ENCODE results near the gene GINS3. TPM values are rescaled to one million over a fixed set of nuclear protein-coding genes. Genes with fewer than 3 reads are reported as not detected.

Gene GINS3
- total RNA-seq, 4 donors from 2014 or later: 2.6 to 9.6 (median 6.8) TPM

DNA sequence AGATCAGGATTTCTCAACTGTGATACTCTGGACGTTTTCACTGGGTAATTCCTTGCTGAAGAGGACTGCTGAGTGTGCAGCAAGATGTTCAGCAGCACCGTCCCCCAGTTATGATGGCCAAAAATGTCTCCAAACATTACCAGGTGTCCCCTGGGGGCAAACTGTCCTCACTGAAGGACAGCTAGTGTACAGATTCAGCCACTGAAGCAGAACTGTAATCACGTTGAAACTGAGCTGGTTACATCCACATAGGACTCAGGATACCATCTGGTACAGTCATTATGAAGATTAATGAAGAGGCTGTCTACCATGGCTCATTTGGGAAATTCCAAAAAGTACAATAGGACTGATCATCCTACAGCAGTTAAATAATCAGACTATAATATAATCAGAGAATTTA lies 43.3 kb upstream of the GINS3 start:
- Histone ChIP-seq H3K36me3 (no peaks in the 10 kb centered on the region), H3K27me3 (peaks cover 5% of the 10 kb centered on the region), H3K4me1 (no peaks in the 10 kb centered on the region), H3K9me3 (no peaks in the 10 kb centered on the region), H3K27ac (no peak overlapping the region), H3K4me3 (no peak overlapping the region)
- TF ChIP-seq POLR2AphosphoS5 (IDR thresholded peaks at IDR 0.05): no peak
- TF ChIP-seq, protein P1, sequence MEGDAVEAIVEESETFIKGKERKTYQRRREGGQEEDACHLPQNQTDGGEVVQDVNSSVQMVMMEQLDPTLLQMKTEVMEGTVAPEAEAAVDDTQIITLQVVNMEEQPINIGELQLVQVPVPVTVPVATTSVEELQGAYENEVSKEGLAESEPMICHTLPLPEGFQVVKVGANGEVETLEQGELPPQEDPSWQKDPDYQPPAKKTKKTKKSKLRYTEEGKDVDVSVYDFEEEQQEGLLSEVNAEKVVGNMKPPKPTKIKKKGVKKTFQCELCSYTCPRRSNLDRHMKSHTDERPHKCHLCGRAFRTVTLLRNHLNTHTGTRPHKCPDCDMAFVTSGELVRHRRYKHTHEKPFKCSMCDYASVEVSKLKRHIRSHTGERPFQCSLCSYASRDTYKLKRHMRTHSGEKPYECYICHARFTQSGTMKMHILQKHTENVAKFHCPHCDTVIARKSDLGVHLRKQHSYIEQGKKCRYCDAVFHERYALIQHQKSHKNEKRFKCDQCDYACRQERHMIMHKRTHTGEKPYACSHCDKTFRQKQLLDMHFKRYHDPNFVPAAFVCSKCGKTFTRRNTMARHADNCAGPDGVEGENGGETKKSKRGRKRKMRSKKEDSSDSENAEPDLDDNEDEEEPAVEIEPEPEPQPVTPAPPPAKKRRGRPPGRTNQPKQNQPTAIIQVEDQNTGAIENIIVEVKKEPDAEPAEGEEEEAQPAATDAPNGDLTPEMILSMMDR (IDR thresholded peaks at IDR 0.05): no peak
- no peak for TF ChIP-seq EP300 (IDR thresholded peaks at IDR 0.05)
- no peak for TF ChIP-seq POLR2A (IDR thresholded peaks at IDR 0.05)
- DNase-seq (ENCODE audit: low spot score in 2 of 2): no peak
- 35% methylated on average over 3 of the region's 3 CpGs for WGBS

DNA sequence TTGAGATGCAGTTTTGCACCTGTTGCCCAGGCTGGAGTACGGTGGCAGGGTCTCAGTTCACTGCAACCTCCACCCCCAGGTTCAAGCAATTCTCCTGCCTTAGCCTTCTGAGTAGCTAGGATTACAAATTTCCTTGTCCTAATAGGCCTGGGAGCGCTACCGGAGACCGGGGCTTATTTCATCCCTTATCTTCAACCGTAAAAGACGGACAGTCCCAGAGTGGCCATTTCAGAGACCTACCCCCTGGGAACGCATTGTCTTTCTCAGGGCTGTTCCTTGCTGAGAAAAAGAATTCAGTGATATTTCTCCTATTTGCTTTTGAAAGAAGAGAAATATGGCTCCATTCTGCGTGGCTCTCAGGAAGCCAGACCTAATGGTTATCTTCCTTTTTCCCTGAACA lies 39.6 kb upstream of the GINS3 start:
- Histone ChIP-seq H3K36me3 (no peaks in the 10 kb centered on the region), H3K9me3 (no peaks in the 10 kb centered on the region), H3K27ac (no peak overlapping the region), H3K27me3 (peaks cover 5% of the 10 kb centered on the region), H3K4me1 (no peaks in the 10 kb centered on the region), H3K4me3 (no peak overlapping the region)
- TF ChIP-seq EP300 (IDR thresholded peaks at IDR 0.05) (no peak), POLR2A (IDR thresholded peaks at IDR 0.05) (no peak), POLR2AphosphoS5 (IDR thresholded peaks at IDR 0.05) (no peak)
- TF ChIP-seq, protein P1 (IDR thresholded peaks at IDR 0.05): no peak
- DNase-seq (ENCODE audit: low spot score in 2 of 2): no peak
- WGBS: 71% methylated on average over 8 of the region's 8 CpGs

DNA sequence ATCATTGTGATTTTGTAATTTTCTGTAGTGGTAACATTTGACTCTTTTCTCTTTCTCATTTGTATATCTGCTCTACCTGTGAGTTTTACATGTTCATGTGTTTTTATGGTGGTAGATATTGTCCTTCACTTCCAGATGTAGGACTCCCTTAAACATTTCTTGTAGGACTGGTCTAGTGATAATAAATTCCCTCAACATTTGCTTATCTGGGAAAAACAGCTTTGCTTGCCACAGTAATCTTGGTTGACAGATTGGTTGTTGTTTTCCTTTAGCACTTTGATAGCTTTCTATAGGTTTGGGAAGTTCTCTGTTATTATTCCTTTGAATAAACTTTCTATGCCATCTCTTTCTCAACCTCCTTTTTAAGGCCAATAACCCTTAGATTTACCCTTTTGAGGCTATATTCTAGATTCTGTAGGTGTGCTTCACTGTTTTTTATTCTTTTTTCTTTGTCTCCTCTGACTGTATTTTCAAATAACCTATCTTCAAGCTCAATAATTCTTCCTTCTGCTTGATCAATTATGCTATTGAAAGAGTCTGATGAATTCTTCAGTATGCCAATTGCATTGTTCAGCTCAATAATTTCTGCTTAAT lies 32.1 kb upstream of the GINS3 start:
- Histone ChIP-seq H3K4me1 (no peaks in the 10 kb centered on the region), H3K27me3 (peaks cover under 1% of the 10 kb centered on the region), H3K36me3 (no peaks in the 10 kb centered on the region), H3K9me3 (no peaks in the 10 kb centered on the region), H3K27ac (no peak overlapping the region), H3K4me3 (no peak overlapping the region)
- TF ChIP-seq POLR2A (IDR thresholded peaks at IDR 0.05) (no peak), EP300 (IDR thresholded peaks at IDR 0.05) (no peak), POLR2AphosphoS5 (IDR thresholded peaks at IDR 0.05) (no peak)
- TF ChIP-seq, protein P1 (IDR thresholded peaks at IDR 0.05): no peak
- DNase-seq (ENCODE audit: low spot score in 2 of 2): no peak

DNA sequence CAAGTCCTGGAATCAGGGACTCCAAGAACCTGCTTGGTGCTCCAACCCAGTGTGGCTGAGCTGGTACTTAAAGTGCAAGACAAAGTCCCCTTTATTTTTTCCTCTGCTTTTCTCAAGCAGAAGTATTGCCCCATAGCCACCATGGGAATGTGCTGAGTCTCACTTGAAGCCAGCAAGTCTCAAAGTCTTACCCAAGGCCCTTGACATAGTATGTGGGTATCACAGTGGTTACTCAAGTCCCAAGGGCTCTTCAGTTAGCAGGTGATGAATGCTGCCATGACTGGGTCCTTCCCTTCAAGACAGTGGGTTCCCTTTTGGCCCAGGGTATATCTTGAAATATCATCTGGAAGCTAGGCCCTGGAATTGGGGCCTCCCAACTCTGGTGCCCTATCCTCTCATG lies 30.5 kb upstream of the GINS3 start:
- Histone ChIP-seq H3K36me3 (no peaks in the 10 kb centered on the region), H3K4me1 (no peaks in the 10 kb centered on the region), H3K4me3 (no peak overlapping the region), H3K27ac (no peak overlapping the region), H3K9me3 (no peaks in the 10 kb centered on the region), H3K27me3 (peaks cover 4% of the 10 kb centered on the region)
- DNase-seq (ENCODE audit: low spot score in 2 of 2): no peak
- no peak for TF ChIP-seq EP300 (IDR thresholded peaks at IDR 0.05)
- TF ChIP-seq POLR2A (IDR thresholded peaks at IDR 0.05): no peak
- no peak for TF ChIP-seq POLR2AphosphoS5 (IDR thresholded peaks at IDR 0.05)
- TF ChIP-seq, protein P1 (IDR thresholded peaks at IDR 0.05): no peak

DNA sequence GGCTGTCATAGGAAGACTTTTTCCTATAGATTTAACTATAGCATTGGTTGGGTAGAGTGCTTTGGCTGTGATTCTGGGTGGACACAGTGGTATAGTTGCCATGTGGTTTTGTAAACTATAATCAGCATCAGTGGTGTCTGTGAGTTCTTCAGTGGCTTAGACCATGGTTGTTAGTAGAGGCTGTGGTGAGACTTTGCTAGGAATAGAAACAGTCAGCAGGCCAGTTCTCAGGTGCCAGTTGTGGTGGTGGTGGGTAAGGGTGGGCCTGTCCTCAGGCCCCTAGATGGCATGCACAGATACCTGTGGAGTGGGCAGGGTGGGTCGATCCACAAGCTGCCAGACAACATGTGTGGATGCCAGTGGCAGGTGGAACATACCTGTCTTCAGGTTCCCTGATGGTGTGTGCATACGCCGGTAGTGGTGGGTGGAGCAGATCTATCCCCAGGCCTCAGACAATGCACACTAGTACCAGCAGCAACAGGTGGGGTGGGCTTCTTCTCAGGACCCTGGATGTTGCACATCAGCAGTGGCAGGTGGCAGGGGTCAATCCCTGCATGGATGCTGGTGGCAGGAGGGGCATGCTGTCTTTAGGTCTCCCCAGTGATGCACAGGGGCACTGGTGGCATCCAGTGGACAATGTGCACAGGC lies 28.4 kb upstream of the GINS3 start:
- 85% methylated on average over 3 of the region's 3 CpGs for WGBS
- no peak for TF ChIP-seq POLR2A (IDR thresholded peaks at IDR 0.05)
- TF ChIP-seq, protein P1 (IDR thresholded peaks at IDR 0.05): no peak
- no peak for TF ChIP-seq EP300 (IDR thresholded peaks at IDR 0.05)
- TF ChIP-seq POLR2AphosphoS5 (IDR thresholded peaks at IDR 0.05): no peak
- Histone ChIP-seq H3K9me3 (no peaks in the 10 kb centered on the region), H3K4me3 (no peak overlapping the region), H3K27me3 (peaks cover 4% of the 10 kb centered on the region), H3K36me3 (no peaks in the 10 kb centered on the region), H3K4me1 (no peaks in the 10 kb centered on the region), H3K27ac (no peak overlapping the region)
- no peak for DNase-seq (ENCODE audit: low spot score in 2 of 2)

All from suprapubic skin (tissue), 4 donors.